ENCODE results near the gene CCDC171. TPM values are rescaled to one million over a fixed set of nuclear protein-coding genes. Genes with fewer than 3 reads are reported as not detected.

CCDC171 gene
- total and polyA plus RNA-seq, 2 experiments from 2014 or later = 0.73 to 2.9 TPM

DNA sequence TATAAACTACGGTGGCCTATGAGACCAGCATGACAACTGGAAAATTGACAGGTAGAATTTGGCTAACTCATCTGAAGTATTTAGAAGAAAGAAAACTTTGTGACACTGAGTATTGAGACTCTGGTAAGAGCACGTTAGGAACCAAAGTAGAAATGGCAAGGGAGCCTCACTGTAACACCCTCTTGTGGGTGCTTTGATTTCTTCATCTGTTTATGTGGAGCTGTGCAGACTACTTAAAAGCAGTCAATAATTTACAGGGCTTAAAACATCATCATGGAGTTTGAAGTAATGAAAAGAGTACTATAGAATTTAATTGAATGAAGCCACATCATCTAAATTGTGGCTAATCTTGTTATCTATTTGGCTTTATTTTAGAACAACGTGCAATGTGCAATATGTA, 414.2 kb downstream of the CCDC171 start:
- H3K27ac ChIP-seq = no peak overlapping the region
- no peak overlapping the region for H3K4me3 ChIP-seq
- H3K4me2 ChIP-seq = no peak overlapping the region
- H3K9me3 ChIP-seq (ENCODE audit: low read depth) = no peaks in the 10 kb centered on the region
- no peak for DNase-seq (ENCODE audit: low spot score)
- no peaks in the 10 kb centered on the region for H3K9me2 ChIP-seq (replicated peaks; ENCODE audit: insufficient read depth)
- no peaks in the 10 kb centered on the region for H3K79me2 ChIP-seq
- peak; percentile 6 for TF ChIP-seq CTCF (IDR thresholded peaks at IDR 0.05; ENCODE audit: poor library complexity)
- no peak for TF ChIP-seq EZH2 (IDR thresholded peaks at IDR 0.05; ENCODE audit: borderline replicate concordance)
- no peaks in the 10 kb centered on the region for H4K20me1 ChIP-seq (ENCODE audit: insufficient read depth, poor library complexity, severe bottlenecking)
- H3K36me3 ChIP-seq (replicated peaks; ENCODE audit: insufficient read depth, low read depth) = no peaks in the 10 kb centered on the region
- 83% methylated on average over 3 of the region's 3 CpGs for WGBS (ENCODE audit: low lambda C conversion rate, missing lambda C conversion rate)
- H2AFZ ChIP-seq = no peak overlapping the region
- no peaks in the 10 kb centered on the region for H3K27me3 ChIP-seq
- H3K4me1 ChIP-seq (ENCODE audit: insufficient read depth) = no peaks in the 10 kb centered on the region

DNA sequence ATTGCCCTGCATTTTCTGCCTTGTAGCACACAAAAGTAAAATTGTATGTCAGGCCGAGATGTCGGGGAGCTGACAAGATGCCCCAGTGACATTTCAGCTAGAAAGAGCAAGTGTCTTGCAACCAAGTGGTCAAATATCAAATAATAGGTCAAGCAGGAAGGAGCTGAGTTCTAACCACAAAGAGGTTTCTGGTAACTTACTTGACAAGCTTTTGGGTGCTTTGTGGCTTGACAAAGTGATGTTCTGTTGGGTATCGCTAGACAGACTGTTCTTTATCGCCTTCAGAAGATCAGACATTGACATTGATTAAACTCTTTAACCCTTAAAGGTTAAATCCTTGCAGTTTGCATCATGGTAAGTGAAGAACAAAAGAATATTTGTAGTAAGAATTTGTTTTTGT, 419.9 kb downstream of the CCDC171 start:
- Histone ChIP-seq H3K79me2 (no peaks in the 10 kb centered on the region), H3K36me3 (replicated peaks; ENCODE audit: insufficient read depth, low read depth) (no peaks in the 10 kb centered on the region), H3K4me2 (no peak overlapping the region), H3K4me1 (ENCODE audit: insufficient read depth) (no peaks in the 10 kb centered on the region), H3K27me3 (no peaks in the 10 kb centered on the region), H3K27ac (no peak overlapping the region), H4K20me1 (ENCODE audit: insufficient read depth, poor library complexity, severe bottlenecking) (no peaks in the 10 kb centered on the region), H3K9me3 (ENCODE audit: low read depth) (no peaks in the 10 kb centered on the region), H3K4me3 (no peak overlapping the region), H3K9me2 (replicated peaks; ENCODE audit: insufficient read depth) (no peaks in the 10 kb centered on the region), H2AFZ (no peak overlapping the region)
- WGBS (ENCODE audit: low lambda C conversion rate, missing lambda C conversion rate) = 88% methylated on average over 4 of the region's 4 CpGs
- TF ChIP-seq EZH2 (IDR thresholded peaks at IDR 0.05; ENCODE audit: borderline replicate concordance) = no peak
- DNase-seq (ENCODE audit: low spot score) = no peak

GRCh38 chr9:15975101-15975778, 422.4 kb downstream of the CCDC171 start:
- Histone ChIP-seq H3K4me2 (no peak overlapping the region), H3K4me1 (ENCODE audit: insufficient read depth) (no peaks in the 10 kb centered on the region), H4K20me1 (ENCODE audit: insufficient read depth, poor library complexity, severe bottlenecking) (no peaks in the 10 kb centered on the region), H3K36me3 (replicated peaks; ENCODE audit: insufficient read depth, low read depth) (no peaks in the 10 kb centered on the region), H3K9me3 (ENCODE audit: low read depth) (no peaks in the 10 kb centered on the region), H3K27me3 (no peaks in the 10 kb centered on the region), H3K4me3 (no peak overlapping the region), H2AFZ (no peak overlapping the region), H3K9me2 (replicated peaks; ENCODE audit: insufficient read depth) (no peaks in the 10 kb centered on the region), H3K79me2 (no peaks in the 10 kb centered on the region), H3K27ac (no peak overlapping the region)
- TF ChIP-seq EZH2 (IDR thresholded peaks at IDR 0.05; ENCODE audit: borderline replicate concordance) (no peak), EZH2phosphoT487 (IDR thresholded peaks at IDR 0.05; ENCODE audit: low read depth, severe bottlenecking, unreplicated experiment) (no peak), CTCF (IDR thresholded peaks at IDR 0.05; ENCODE audit: poor library complexity) (no peak)
- DNase-seq (ENCODE audit: low spot score) = no peak

- H3K9me2 ChIP-seq (replicated peaks; ENCODE audit: insufficient read depth) = no peaks in the 10 kb centered on the region
- no peak for DNase-seq (ENCODE audit: low spot score)
- no peak overlapping the region for H3K27ac ChIP-seq
- H3K4me2 ChIP-seq = no peak overlapping the region
- no peak overlapping the region for H2AFZ ChIP-seq
- H3K4me3 ChIP-seq = no peak overlapping the region
- H3K9me3 ChIP-seq (ENCODE audit: low read depth) = no peaks in the 10 kb centered on the region
- no peaks in the 10 kb centered on the region for H3K4me1 ChIP-seq (ENCODE audit: insufficient read depth)
- no peaks in the 10 kb centered on the region for H3K36me3 ChIP-seq (replicated peaks; ENCODE audit: insufficient read depth, low read depth)
- WGBS (ENCODE audit: low lambda C conversion rate, missing lambda C conversion rate) = 50% methylated on average over 5 of the region's 5 CpGs
- no peaks in the 10 kb centered on the region for H4K20me1 ChIP-seq (ENCODE audit: insufficient read depth, poor library complexity, severe bottlenecking)
- no peaks in the 10 kb centered on the region for H3K79me2 ChIP-seq
- no peaks in the 10 kb centered on the region for H3K27me3 ChIP-seq
- TF ChIP-seq CTCF (IDR thresholded peaks at IDR 0.05; ENCODE audit: poor library complexity) (no peak), EZH2 (IDR thresholded peaks at IDR 0.05; ENCODE audit: borderline replicate concordance) (no peak), EZH2phosphoT487 (IDR thresholded peaks at IDR 0.05; ENCODE audit: low read depth, severe bottlenecking, unreplicated experiment) (no peak)
Measured at GRCh38 chr9:15977438-15977837, 424.6 kb downstream of the CCDC171 start.

Measured in hepatocyte (in vitro differentiated cells).